Activated CD8-positive, alpha-beta memory T cell treated with anti-CD3 and anti-CD28 coated beads for 1 hour (primary cell): ENCODE data around the gene IFT122.

ENCODE experiments used
- DNase-seq, 2 donors: peaks; one replicate each; pipeline ENCODE4 v3.0.0-alpha.2; 2020; ENCODE audit warnings: low read depth in 1 of 2; ENCODE audit errors: extremely low read depth in 1 of 2

Gene IFT122

DNA sequence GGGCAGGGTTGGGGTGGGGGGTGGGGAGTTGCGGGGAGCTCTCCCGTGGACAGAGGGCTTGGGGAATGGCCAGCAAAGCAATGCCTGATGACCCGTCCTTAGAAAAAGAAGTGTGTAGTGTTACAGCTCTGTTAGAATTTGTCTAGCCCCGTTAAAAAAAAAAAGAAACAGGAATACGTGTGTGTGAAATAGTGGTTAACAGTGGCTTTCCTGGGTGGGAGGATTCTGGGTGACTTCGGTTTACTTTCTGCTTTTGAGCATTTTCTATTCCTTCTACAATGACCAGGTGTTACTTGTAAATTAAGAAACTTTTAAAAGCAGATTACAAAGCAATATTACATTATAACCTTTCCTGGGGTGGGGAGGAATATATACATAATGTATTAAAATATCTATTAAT, 127.9 kb downstream of the IFT122 start:
- no peak for DNase-seq

DNA sequence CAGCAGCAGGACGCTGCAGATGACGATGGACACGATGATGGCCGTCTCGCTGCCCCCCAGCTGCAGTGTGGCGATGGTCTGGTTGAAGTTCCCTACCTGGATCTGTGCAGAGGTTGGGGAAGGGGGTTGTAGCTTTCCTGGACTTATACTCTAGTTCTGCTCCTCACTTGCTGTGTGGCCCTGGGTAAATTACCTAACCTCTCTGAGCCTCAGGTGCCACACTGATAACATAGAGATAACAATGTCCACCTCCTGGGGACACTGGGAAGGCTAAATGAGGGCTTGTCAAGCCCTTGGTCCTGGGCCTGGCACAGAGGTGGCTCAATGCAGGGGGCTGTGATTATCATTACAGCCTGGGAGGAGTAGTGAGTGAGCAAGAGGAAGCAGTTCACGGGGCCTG, 129.8 kb downstream of the IFT122 start:
- no peak for DNase-seq
